ENCODE results near the gene ATP1A2.

The ATP1A2 gene

DNA sequence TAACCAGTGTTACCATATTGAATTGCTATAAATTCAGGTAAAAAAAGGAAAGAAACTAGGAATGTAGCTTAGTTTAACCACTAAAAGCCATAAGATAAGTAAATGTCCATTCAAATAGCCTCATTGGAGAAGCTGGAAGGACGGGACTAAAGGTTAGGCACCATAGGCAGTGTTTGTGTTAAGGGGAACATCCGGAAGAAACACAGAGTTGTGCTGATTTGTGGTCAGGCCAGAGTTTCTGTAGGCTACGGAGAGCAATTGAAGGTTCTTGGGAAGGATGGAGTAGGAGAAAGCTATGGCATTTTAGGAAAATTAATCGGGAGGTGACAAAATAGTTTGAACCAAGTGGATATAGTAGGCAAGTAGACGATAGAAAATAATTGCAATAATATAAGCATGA, 44.3 kb upstream of the ATP1A2 start:
- TF ChIP-seq, protein P1, sequence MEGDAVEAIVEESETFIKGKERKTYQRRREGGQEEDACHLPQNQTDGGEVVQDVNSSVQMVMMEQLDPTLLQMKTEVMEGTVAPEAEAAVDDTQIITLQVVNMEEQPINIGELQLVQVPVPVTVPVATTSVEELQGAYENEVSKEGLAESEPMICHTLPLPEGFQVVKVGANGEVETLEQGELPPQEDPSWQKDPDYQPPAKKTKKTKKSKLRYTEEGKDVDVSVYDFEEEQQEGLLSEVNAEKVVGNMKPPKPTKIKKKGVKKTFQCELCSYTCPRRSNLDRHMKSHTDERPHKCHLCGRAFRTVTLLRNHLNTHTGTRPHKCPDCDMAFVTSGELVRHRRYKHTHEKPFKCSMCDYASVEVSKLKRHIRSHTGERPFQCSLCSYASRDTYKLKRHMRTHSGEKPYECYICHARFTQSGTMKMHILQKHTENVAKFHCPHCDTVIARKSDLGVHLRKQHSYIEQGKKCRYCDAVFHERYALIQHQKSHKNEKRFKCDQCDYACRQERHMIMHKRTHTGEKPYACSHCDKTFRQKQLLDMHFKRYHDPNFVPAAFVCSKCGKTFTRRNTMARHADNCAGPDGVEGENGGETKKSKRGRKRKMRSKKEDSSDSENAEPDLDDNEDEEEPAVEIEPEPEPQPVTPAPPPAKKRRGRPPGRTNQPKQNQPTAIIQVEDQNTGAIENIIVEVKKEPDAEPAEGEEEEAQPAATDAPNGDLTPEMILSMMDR (IDR thresholded peaks at IDR 0.05; ENCODE audit: low read depth, low read length, missing control alignments) = no peak
- H3K4me3 ChIP-seq (replicated peaks; ENCODE audit: low read depth, low read length) = no peak overlapping the region
- DNase-seq (ENCODE audit: extremely low read depth, low read depth) = no peak

DNA sequence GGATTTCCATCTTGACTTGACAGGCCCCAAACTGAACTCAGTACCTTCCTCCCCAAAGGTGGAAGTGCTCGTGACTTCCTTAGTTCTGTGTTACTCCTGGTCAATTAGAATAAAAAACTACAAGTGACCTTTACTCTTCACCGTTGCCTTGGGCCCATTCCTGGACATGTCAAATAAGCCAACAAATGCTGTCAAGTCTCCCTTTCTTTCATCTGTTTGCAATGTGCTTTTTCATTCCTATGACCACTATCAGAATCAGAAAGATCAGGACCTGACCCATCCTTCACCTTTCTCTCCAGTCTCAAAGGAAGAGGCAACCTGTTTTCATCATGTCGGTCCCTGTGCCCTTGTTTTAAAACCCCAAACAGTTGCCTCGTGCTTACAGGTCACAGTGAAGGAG, 40.7 kb upstream of the ATP1A2 start:
- H3K4me3 ChIP-seq (replicated peaks; ENCODE audit: low read depth, low read length) = no peak overlapping the region
- DNase-seq (ENCODE audit: extremely low read depth, low read depth) = no peak
- TF ChIP-seq, protein P1 (IDR thresholded peaks at IDR 0.05; ENCODE audit: low read depth, low read length, missing control alignments) = no peak

DNA sequence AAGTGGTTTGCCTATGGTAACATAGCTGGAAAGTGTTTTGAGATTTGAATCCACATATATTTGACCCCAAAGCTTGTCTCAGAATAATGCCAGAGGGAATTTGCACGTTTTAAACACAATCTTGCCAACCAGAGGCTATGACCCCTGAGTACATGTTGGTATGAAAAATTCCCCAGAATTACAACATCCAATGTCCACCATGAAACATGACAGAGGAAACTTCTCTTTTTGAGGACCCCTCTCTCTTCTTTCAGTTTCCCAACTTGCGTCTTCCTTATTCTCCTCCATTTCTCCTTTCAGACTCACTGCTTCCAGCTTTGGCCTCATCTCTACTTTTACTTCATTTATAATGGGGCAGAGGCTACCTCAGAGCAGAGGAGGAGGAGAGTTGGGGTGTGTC, 39.7 kb upstream of the ATP1A2 start:
- TF ChIP-seq, protein P1 (IDR thresholded peaks at IDR 0.05; ENCODE audit: low read depth, low read length, missing control alignments) = no peak
- no peak for DNase-seq (ENCODE audit: extremely low read depth, low read depth)
- no peak overlapping the region for H3K4me3 ChIP-seq (replicated peaks; ENCODE audit: low read depth, low read length)

DNA sequence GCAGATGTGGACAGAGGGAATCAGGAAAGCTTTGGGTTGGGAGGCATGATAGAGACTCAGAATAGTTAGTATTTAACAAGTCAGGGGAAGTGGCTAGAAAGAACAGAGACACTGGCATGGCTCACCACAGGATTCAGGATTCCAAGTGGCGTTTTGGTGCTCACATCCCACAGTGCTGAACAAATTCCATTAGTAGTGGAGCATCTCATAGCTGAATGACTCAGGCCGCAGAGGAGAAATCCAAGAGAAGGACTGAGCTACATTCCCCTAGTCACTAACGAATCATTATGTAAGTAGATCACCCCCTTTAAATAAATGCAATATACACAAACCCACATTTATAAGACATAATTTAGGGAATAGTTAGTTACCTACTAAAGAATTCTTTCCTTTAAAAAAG, 39.3 kb upstream of the ATP1A2 start:
- no peak overlapping the region for H3K4me3 ChIP-seq (replicated peaks; ENCODE audit: low read depth, low read length)
- TF ChIP-seq, protein P1 (IDR thresholded peaks at IDR 0.05; ENCODE audit: low read depth, low read length, missing control alignments) = no peak
- DNase-seq (ENCODE audit: extremely low read depth, low read depth) = no peak

DNA sequence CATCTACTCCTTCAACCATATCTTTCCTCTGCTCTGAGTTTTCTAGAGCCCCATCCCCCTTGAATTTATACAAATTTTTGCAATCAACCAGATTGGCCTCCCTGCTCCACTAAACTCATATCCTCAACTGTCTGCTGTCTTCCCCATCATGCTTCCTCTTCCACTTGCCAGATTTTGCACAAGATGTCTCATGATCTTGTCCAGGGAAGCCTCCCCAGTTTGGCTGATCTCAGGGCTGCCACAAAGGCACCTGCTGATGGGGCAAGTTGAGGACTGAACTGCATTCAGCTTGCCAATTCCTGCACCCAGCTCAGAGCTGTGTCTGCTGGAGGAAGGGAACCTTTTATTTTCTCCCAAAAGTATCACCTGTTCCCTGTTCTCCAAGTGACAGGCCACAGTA, 38.1 kb upstream of the ATP1A2 start:
- TF ChIP-seq, protein P1 (IDR thresholded peaks at IDR 0.05; ENCODE audit: low read depth, low read length, missing control alignments) = no peak
- no peak for DNase-seq (ENCODE audit: extremely low read depth, low read depth)

DNA sequence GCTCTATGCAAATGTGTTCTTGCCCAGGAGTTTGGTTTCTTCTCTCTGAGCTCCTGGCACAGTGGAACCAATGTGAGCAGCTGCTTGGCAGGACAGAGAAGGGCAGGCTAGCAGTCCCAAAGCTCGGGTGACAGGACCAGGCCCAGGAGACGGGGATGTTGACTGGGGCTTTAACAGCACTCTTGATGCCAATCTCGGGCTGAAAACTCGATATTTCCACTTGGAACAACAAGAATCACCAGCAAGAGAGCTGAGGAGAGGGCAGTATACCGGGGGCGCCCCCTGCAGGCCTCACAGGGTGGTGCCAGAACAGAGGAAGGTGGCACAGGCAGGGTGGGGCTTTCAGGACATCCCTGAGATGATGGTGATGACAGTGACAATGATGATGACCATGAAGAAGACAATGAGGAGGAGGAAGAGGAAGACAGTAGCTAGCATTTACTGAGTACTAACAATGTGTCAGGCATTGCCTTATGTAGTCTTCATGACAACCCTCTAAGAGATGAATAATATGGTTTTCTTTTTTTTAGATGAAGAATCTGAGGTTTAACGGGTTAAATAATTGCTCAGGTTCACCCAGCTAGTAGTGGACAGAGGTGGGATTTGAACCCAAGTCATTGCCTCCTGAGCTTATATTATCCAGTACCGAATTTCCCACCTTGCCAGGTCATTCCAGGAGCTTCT, 36.9 kb upstream of the ATP1A2 start:
- TF ChIP-seq, protein P1 (IDR thresholded peaks at IDR 0.05; ENCODE audit: low read depth, low read length, missing control alignments) = peak; percentile 93
- DNase-seq (ENCODE audit: extremely low read depth, low read depth) = no peak

More for the DNA sequence above, 38.1 kb upstream of the ATP1A2 start:
- no peak overlapping the region for H3K4me3 ChIP-seq (replicated peaks; ENCODE audit: low read depth, low read length)

DNA sequence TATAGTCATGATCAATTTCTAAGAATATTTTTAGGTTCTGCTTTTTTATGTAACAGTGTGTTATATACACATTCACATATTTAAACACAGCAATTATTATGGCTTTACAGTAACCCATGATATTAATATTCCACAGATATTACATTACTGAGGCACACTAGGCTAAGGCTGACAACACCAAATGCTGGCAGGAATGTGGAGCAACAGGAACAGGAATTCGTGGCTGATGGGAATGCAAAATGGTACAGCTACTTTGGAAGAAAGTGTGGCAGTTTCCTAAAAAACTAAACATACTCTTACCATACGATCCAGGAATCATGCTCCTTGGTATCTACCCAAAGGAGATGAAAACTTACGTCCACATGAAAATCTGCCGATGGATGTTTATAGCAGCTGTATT, 36.1 kb upstream of the ATP1A2 start:
- TF ChIP-seq, protein P1 (IDR thresholded peaks at IDR 0.05; ENCODE audit: low read depth, low read length, missing control alignments) = no peak
- H3K4me3 ChIP-seq (replicated peaks; ENCODE audit: low read depth, low read length) = no peak overlapping the region
- no peak for DNase-seq (ENCODE audit: extremely low read depth, low read depth)

More for the DNA sequence above, 36.9 kb upstream of the ATP1A2 start:
- H3K4me3 ChIP-seq (replicated peaks; ENCODE audit: low read depth, low read length) = no peak overlapping the region

Data from HFF-Myc (cell line).